IPS DF 6.9 (cell line): ENCODE data around the gene CES2.
"Not testable (repeated sequence)": the region's sequence is repeated elsewhere in the genome, so short reads cannot be mapped to it uniquely, and the experiment has no call there.

ENCODE experiments used
- DNase-seq: peaks from one replicate; pipeline ENCODE4 v3.0.0-alpha.2; 2013; ENCODE audit warnings: low read depth, low spot score
- H3K27ac ChIP-seq: one replicate; pipeline ENCODE4 v1.5.1; 2013; ENCODE audit warnings: low read length, control low read depth
- H3K27me3 ChIP-seq: 2 replicates; pipeline ENCODE4 v1.6.1; 2013; ENCODE audit warnings: mild to moderate bottlenecking, low read length; ENCODE audit not compliant: control insufficient read depth, insufficient read depth
- H3K36me3 ChIP-seq: 2 replicates; pipeline ENCODE4 v1.6.1; 2013; ENCODE audit warnings: low read length; ENCODE audit not compliant: control insufficient read depth, insufficient read depth
- H3K4me1 ChIP-seq: 2 replicates; pipeline ENCODE4 v1.6.1; 2013; ENCODE audit warnings: low read length; ENCODE audit not compliant: control insufficient read depth, insufficient read depth
- H3K4me3 ChIP-seq: 2 replicates; pipeline ENCODE4 v1.5.1; 2013; ENCODE audit warnings: mild to moderate bottlenecking, low read length
- H3K9me3 ChIP-seq: 2 replicates; pipeline ENCODE4 v1.6.1; 2013; ENCODE audit warnings: low read length, inconsistent platforms; ENCODE audit not compliant: control insufficient read depth, insufficient read depth
- WGBS: extraction: QIAGEN DNeasy Blood & Tissue Kit; methylation state at CpG from one replicate; pipeline ENCODE4 v1.1.7; 2013; ENCODE audit warnings: mixed read lengths, missing lambda C conversion rate; ENCODE audit not compliant: insufficient read length, insufficient coverage; 5-methylcytosine and 5-hydroxymethylcytosine counted together

The CES2 gene

GRCh38 chr16:66952430-66953110 lies 17.3 kb downstream of the CES2 start:
- 0 out of 2 replicates have a peak, but pooled peaks cover 1% of the 10 kb centered on the region for H3K4me1 ChIP-seq
- H3K9me3 ChIP-seq: no peaks in the 10 kb centered on the region
- H3K36me3 ChIP-seq: no peaks in the 10 kb centered on the region
- WGBS: no CpG with 5 or more reads among the region's 7 CpGs
- H3K27me3 ChIP-seq: peaks cover 22% of the 10 kb centered on the region
- H3K27ac ChIP-seq: no peak overlapping the region
- no peak for DNase-seq
- no peak overlapping the region for H3K4me3 ChIP-seq

GRCh38 chr16:66953462-66954096 lies 18.3 kb downstream of the CES2 start:
- WGBS: no CpG with 5 or more reads among the region's 10 CpGs
- H3K27ac ChIP-seq: no peak overlapping the region
- H3K4me1 ChIP-seq: no peaks in the 10 kb centered on the region
- no peaks in the 10 kb centered on the region for H3K36me3 ChIP-seq
- H3K27me3 ChIP-seq: peaks cover 13% of the 10 kb centered on the region
- DNase-seq: no peak
- no peak overlapping the region for H3K4me3 ChIP-seq
- H3K9me3 ChIP-seq: no peaks in the 10 kb centered on the region

- peaks cover 7% of the 10 kb centered on the region for H3K27me3 ChIP-seq
- no peaks in the 10 kb centered on the region for H3K36me3 ChIP-seq
- WGBS: no CpG with 5 or more reads among the region's 8 CpGs
- no peaks in the 10 kb centered on the region for H3K9me3 ChIP-seq
- H3K27ac ChIP-seq: no peak overlapping the region
- DNase-seq: peak; percentile 54
- no peaks in the 10 kb centered on the region for H3K4me1 ChIP-seq
- H3K4me3 ChIP-seq: no peak overlapping the region
These were observed 18.9 kb downstream of the CES2 start for GRCh38 chr16:66954097-66954659.

- not testable (repeated sequence) for H3K4me3 ChIP-seq, H3K27me3 ChIP-seq, H3K27ac ChIP-seq, H3K36me3 ChIP-seq, H3K9me3 ChIP-seq, H3K4me1 ChIP-seq, DNase-seq
- no CpG with 5 or more reads among the region's 17 CpGs for WGBS
These were observed 20.2 kb downstream of the CES2 start for GRCh38 chr16:66955363-66956153.

GRCh38 chr16:66956154-66956457 lies 20.8 kb downstream of the CES2 start:
- H3K4me3 ChIP-seq, H3K4me1 ChIP-seq, H3K9me3 ChIP-seq, H3K27ac ChIP-seq, H3K36me3 ChIP-seq, H3K27me3 ChIP-seq, DNase-seq: not testable (repeated sequence)
- no CpG with 5 or more reads among the region's 1 CpG for WGBS

GRCh38 chr16:66958857-66959703 lies 23.8 kb downstream of the CES2 start:
- DNase-seq: no peak
- Histone ChIP-seq H3K36me3 (no peaks in the 10 kb centered on the region), H3K27ac (no peak overlapping the region), H3K4me3 (no peak overlapping the region), H3K9me3 (no peaks in the 10 kb centered on the region), H3K27me3 (no peaks in the 10 kb centered on the region), H3K4me1 (peaks cover 2% of the 10 kb centered on the region; the same call in 1 of the 2 replicates)
- no CpG with 5 or more reads among the region's 7 CpGs for WGBS

- WGBS: no CpG with 5 or more reads among the region's 5 CpGs
- Histone ChIP-seq H3K9me3 (no peaks in the 10 kb centered on the region), H3K27ac (no peak overlapping the region), H3K4me3 (no peak overlapping the region), H3K36me3 (no peaks in the 10 kb centered on the region), H3K4me1 (peaks cover 2% of the 10 kb centered on the region; the same call in 1 of the 2 replicates), H3K27me3 (no peaks in the 10 kb centered on the region)
- DNase-seq: no peak
These were observed 24.4 kb downstream of the CES2 start for GRCh38 chr16:66959704-66960161.

GRCh38 chr16:66960270-66960669 lies 25.0 kb downstream of the CES2 start:
- WGBS: no CpG with 5 or more reads among the region's 1 CpG
- Histone ChIP-seq H3K36me3 (no peaks in the 10 kb centered on the region), H3K27me3 (no peaks in the 10 kb centered on the region), H3K4me1 (peaks cover 2% of the 10 kb centered on the region; the same call in 1 of the 2 replicates), H3K9me3 (no peaks in the 10 kb centered on the region), H3K4me3 (no peak overlapping the region), H3K27ac (no peak overlapping the region)
- DNase-seq: no peak

GRCh38 chr16:66961065-66961744 lies 25.9 kb downstream of the CES2 start, which contains the start of gene CES3:
TSS of gene CES3 (plus strand) at chr16:66961266. CDS start at chr16:66961308, 42 bp downstream.
- no CpG with 5 or more reads among the region's 16 CpGs for WGBS
- H3K4me1 ChIP-seq: peaks cover 2% of the 10 kb centered on the region; the same call in 1 of the 2 replicates
- H3K36me3 ChIP-seq: no peaks in the 10 kb centered on the region
- peak; percentile 79 for DNase-seq
- no peaks in the 10 kb centered on the region for H3K27me3 ChIP-seq
- peak within 1 kb of the TSS; percentile 24; the same call in 1 of the 2 replicates for H3K4me3 ChIP-seq
- H3K9me3 ChIP-seq: no peaks in the 10 kb centered on the region
- no peak within 1 kb of the TSS for H3K27ac ChIP-seq
